HG03060 (cell line): ENCODE data around the gene SIAH2.

Source experiments
- ATAC-seq: cut with Tn5 transposase; IDR thresholded peaks from one replicate; pipeline ENCODE4 v1.9.1; 2021; ENCODE audit warnings: low read depth, moderate number of reproducible peaks; ENCODE audit not compliant: unreplicated experiment

SIAH2 gene

DNA sequence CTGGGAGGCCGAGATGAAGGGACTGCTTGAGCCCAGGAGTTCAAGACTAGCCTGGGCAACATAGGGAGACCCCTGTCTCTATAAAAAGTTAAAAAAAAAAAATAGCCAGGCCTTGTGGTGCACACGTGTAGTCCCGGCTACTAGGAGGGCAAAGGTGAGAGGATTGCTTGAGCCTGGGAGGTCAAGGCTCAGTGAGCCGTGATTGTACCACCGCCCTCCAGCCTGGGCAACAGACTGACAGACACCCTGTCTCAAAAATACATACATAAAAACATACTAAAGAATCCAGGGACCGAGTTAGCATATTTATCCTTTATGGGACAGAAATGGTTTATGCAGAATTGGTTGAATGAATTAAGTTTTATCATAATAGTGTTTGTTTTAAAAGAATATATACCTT lies 13.7 kb downstream of the SIAH2 start:
- no peak for ATAC-seq

DNA sequence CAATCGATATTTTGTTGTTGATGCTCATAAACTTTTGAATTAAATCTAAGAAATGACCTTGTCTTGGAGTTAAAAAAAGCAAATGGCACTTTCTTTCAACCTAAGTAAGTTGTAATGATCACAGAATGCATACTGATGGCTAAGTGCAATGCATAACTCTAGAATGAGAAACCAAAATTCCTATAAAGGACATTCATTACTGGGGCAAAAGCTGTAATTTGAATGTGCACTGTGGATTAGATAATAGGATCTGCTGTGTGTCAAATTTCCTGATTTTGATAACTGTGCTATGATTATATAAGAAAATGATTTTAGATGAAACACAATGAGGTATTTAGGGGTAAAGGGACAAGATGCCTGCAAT lies 14.3 kb downstream of the SIAH2 start:
- ATAC-seq = no peak

GRCh38 chr3:150747886-150748683 lies 14.9 kb downstream of the SIAH2 start:
- no peak for ATAC-seq

DNA sequence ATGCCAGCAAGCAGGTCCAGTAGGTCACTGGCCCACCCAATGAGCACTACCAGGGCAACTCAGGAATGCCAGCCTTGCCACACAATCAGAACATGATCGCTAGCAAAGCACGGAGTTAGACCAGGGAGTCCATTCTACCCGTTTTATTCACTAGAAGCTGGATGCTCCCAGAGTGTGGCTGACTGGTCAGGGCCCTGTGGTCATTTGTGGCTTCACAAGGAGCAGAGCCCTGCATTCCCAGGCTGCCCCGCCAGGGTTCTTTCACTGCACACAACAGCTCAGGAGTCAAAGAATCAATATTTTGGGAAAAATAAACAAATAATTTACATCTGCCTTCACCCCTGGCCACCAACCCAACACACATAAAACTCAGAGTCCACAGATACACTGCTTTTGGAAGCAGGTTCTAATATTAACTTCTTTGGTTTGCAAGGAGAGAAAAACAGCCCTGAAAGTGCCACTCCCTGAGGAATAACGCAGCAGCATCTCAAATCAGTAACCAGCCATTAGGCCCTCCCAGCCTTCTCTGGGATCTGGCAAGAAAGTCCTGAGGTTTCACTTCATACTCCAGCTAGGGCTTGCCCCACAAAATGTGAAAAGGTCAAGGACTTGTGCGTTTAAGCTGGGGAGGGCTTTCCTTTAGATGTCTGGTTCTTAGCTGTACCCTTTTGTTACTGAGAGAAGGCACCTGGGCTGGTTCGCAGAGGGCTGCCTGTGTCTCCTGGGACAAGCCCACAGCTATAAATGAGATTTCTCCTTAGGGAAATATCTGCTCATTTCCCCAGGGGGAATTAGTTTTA lies 16.0 kb downstream of the SIAH2 start:
- ATAC-seq = no peak

DNA sequence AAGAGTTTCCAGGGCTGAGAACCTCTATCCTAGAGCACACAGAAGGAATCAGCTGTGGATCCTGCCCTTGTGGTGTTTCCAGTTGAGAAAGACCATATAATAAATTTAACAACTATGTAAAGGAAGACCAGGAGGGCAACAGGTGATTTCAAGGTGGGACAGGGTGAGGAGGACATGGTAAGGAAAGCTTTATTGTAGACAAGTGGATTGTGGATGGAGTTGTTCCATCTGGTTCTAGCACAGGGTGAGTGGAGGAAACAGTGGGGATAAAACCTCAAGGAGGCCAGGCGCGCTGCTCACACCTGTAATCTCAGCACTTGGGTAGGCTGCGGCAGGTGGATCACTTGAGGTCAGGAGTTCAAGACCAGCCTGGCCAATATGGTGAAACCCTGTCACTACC lies 17.1 kb downstream of the SIAH2 start:
- ATAC-seq = no peak

- no peak for ATAC-seq
These were observed 18.1 kb downstream of the SIAH2 start for GRCh38 chr3:150744919-150745211.

DNA sequence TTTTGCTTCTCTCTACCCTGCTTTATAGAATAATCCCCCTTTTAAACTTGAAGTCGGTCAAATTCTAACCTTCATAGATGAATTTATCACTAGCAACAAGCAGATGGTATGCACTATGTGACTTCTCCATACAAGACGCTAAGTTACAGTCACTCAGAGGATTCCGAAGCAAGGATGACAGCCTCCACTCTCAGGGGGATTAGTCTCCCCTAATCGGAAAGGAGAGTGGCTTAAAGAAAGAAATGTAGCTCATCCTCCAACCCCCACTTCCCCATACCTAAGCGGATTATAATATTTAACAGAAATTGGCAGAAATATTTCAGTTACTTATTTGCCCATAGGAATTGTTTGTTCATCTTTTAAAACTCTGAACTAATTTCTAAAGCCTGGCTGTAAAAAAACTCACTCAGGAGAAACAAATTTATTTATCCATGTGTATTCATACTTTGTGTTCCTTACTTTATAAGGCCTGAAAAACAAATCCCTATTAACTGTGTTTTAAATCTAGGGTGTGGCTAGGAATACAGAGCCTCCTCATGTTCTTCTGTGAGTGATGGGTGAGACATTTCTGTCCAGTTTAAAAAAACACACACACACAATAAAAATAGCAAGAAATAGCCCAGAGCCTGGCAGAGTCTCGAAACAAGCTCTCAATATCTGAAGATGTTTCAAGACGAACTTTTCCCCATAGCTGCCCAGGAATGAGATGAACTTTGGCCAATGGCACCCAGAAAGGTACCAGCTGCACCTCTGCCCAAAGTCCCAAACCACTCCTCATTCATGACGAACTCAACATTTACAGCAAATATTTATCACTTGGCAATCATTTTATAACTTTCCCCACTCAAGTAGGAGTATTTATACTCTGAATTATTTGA lies 18.7 kb downstream of the SIAH2 start:
- no peak for ATAC-seq

- ATAC-seq = no peak
These were observed 19.5 kb downstream of the SIAH2 start for GRCh38 chr3:150743508-150743907.

- no peak for ATAC-seq
These were observed 20.3 kb downstream of the SIAH2 start for GRCh38 chr3:150742679-150743078.

- no peak for ATAC-seq
These were observed 20.8 kb downstream of the SIAH2 start for GRCh38 chr3:150742141-150742523.

DNA sequence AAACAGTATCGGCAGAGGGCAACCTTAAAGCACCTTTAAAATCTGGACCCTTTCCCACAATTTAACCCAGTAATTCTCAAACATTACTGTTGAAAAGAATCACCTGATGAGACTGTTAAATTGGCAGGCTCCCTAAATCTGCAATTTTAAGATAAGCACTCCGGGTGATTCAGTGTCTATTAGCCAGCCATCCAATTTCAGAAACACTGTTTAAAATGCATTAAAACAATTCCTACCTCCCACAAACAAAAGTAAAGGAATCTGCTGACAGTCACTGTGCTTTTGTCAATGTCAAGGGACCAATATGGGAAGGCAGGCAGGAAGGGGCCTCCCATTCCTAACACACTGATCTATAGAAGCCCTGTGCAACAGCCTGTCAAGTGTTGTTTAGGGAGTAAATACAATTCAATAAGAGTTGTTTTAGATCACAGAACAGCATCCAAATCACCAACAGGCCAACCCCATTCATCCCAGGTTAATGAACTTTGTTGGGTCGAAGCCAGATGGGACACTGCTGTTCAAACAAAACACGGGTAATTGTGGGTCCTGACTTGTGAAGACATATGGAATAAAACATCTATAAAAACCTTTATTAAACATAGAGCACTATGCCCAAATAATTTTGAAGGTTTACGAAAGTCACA lies 21.4 kb downstream of the SIAH2 start:
- no peak for ATAC-seq

DNA sequence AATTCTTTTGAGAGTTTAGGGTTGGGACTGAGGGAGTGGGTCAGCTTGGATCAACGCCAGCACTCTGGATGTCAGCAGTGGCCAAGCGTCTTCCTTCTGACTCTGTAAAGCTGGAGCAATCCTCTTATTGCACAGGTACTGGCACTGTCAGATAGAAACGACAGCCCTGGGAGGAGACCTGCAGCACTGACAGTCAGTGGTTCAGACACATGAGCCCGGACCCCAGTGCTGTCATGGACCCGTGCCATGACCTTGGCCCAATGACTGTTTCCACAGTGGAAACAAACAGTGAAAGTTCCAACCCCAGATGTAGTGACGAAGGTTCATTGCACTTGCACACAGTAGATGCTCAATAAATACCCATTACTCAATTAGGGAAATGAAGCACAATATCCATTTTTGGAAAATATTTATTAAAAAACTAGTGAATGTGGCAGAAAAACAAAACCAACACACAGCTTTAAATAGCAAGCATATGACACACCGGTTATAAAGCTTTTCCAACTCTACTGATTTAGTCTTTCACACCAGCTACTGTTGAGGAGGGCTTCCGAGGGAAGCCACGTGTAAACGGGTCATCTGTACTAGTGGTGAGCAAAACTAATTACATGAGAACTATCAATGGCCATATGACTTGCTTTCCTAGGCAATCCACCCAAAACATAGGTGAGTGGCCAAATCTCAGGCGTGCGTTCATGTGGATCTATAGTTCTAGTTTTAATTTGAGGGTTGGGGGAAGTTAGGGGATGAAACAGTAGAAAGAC lies 22.1 kb downstream of the SIAH2 start:
- ATAC-seq = no peak

DNA sequence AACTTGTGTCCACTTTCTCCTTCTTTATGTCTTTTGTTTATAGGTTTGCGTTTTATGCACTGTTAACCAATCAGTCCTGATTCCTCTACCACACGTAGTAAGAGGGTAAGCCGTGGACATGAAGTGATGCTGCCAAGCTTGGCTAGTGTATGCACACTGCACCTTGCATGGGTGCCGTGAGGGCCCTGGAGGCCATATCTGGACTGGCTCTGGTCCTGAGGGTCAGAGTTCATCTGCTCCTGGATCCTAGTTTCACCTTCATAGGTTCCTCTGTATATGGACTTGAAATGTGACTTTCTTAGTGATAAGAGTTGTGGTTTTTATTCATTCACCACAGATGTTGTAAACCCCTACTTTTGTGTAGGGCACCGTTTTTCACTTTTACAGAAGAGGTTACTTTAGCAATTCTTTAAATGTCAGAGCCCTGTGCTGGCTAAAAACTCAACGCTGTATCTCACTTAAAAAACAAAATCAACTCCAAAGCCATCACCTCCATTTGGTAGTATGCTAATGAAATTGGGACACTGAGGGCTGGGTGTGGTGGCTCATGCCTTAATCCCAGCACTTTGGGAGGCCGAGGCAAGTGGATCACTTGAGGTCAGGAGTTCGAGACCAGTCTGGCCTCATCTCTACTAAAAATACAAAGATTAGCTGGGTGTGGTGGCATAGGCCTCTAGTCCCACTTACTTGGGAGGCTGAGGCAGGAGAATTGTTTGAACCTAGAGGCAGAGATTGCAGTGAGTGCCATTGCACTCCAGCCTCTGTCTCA lies 22.9 kb downstream of the SIAH2 start:
- ATAC-seq = no peak

DNA sequence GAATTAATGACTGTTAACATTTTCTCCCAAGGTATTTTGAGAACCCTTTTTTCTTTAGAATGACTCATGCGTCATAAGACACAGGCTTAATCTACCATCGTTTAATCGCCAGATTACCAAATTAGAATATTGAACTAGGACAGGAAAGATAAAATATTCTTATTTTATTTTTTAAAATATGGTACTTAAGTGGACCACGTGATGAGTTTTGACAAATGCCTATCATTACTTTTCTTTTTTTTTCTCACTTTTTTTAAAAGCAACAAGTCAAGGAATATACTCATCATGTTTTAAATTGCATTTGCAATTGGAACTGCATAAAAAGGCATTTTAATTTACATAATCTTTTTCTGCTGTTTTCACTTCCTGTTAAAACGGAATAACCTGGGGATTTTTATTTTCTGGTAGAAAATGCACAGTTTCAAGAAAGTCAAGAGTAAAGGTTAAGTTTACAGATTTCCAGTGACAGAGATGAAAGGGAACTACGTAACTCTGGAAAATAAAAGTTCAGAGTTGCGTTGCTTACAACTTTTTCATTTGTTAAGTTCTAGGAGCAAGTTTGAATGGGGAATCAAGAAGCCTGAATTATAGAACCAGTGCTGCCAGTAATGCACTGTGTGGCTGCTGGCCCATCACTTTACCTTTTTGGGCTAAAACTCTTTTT lies 23.6 kb downstream of the SIAH2 start:
- ATAC-seq = no peak

- no peak for ATAC-seq
These were observed 24.3 kb downstream of the SIAH2 start for GRCh38 chr3:150738688-150739087.

DNA sequence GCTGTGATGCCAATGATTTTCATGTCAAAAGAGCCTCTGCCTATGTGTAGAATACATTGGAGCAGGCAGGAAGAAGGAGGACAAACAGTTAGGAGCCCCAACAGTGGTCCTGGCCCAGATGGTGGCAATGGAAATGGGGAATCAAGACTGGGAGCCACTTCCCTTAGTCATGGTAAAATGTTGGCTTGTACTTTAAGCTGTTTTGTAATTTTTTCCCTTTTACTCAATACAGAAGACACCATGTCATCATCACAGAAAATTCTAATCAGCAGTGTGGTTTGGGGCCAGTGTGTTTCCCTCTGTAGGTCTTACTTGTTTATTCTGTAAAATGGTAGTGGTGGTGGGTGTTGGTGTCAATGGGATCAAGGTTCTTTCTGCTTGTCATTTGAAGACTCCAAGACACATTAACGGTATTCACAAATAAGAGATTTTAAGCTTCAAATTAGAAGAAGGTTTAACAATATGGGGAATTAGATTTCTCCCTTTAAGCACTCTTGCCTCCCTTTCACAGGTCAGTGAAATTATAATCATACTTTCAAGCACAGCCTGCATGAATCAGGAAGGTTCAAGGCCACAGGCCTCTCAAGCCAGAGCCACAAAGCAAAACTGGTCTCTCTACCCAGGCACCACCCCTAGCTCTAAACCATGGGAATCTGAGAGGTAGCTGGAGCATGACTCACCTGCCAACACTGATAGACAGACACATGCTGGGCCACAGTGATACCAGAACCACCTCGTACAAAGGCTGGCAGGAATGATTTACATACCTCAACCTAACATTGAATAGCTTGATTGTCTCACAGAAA lies 24.9 kb downstream of the SIAH2 start:
- peak; percentile 35 for ATAC-seq

DNA sequence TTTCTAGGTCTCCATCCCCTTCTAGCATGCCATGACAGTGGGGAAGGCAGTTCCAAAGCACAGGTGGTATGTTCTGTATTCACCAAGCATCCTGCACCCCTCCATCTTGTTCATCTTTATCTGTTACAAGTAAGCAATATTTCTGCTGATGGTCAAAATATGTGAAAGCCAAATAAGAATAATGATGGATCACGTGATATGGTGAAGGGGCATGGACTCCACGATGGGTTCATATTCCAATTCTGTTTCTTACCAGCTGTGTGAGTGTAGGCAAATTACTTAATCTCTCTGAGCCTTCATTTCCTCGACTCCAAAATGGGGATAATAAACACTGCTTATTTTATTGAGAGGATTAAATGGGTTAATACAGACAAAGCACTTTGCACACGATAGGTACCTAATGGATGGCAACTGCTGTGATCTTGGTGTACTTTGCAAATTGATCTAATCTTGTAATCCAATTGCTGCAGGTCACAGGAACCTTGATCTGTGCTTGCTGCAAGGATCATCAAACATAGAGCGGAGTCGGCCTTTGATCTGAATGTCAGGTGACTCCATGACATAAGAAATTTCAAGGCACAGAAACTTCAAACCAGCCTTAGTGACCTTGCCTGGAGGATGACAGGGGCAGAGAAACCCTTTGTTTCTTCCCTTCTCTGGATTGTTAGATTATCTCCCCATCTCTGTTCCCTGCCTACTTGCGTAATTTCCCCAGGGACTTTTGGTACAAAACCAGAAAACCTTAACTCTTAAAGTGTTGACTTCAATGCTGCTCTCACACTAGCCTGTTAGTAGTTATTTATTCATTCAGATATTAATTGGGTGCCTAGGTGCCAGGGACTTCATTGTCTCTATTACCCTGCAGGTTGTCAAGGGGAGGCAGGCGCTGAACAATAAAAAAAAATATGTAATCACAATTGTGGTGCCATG lies 25.8 kb downstream of the SIAH2 start:
- ATAC-seq = no peak
